Activated CD4-positive, alpha-beta T cell treated with anti-CD3 and anti-CD28 coated beads, Interleukin-2, amount 10 ng/mL, durations not matched to agents 7 days and 5 days (primary cell): ENCODE measurements around the gene CFHR4. TPM values are rescaled to one million over a fixed set of nuclear protein-coding genes. Genes with fewer than 3 reads are reported as not detected.
"Not testable (repeated sequence)": the region's sequence is repeated elsewhere in the genome, so short reads cannot be mapped to it uniquely, and the experiment has no call there.

ENCODE experiments used
- CTCF ChIA-PET: fragments of 350-600 bp; sonication (Branson Sonifier 250); formaldehyde crosslinking; loops from one replicate; lab custom pipeline; 2021; ENCODE audit warnings: antibody characterized with exemption; lab: Charles Lee
- POLR2A ChIA-PET: fragments of 350-600 bp; sonication (Branson Sonifier 250); formaldehyde crosslinking; loops from one replicate; lab custom pipeline; 2021; ENCODE audit warnings: antibody characterized with exemption; lab: Charles Lee
- DNase-seq: peaks from one replicate; pipeline ENCODE4 v3.0.0-alpha.2; 2020
- H3K27ac Mint-ChIP-seq: one replicate; pipeline ENCODE4 v1.8.0; 2021; ENCODE audit warnings: mild to moderate bottlenecking, moderate library complexity, mixed read lengths
- H3K27me3 Mint-ChIP-seq: one replicate; pipeline ENCODE4 v1.8.0; 2021; ENCODE audit warnings: mixed read lengths
- H3K36me3 Mint-ChIP-seq: one replicate; pipeline ENCODE4 v1.8.0; 2021; ENCODE audit warnings: low read depth, mixed read lengths
- H3K4me1 Mint-ChIP-seq: one replicate; pipeline ENCODE4 v1.8.0; 2021; ENCODE audit warnings: mixed read lengths
- H3K4me3 Mint-ChIP-seq: one replicate; pipeline ENCODE4 v1.8.0; 2021; ENCODE audit warnings: mild to moderate bottlenecking, moderate library complexity, mixed read lengths
- H3K9me3 Mint-ChIP-seq: one replicate; pipeline ENCODE4 v1.8.0; 2021; ENCODE audit warnings: mixed read lengths
- total RNA-seq, 2 experiments: library from RNA; stranded (reverse); gene quantifications; one replicate each; pipeline ENCODE4 v1.2.3, GENCODE V29; 2021

CFHR4 gene
- not detected for total RNA-seq

GRCh38 chr1:196887515-196888239 is at the start of gene CFHR4:
TSS of gene CFHR4 (plus strand) at chr1:196888052. CDS start at chr1:196888151, 99 bp downstream.
- no peaks in the 10 kb centered on the region for H3K27me3 Mint-ChIP-seq
- CTCF ChIA-PET, result interaction anchor here (0.6 kb wide), 1 partner anchor 8 kb away, joined by 3 read pairs; no protein-coding TSS in a partner anchor

GRCh38 chr1:196849613-196850492 is 38.0 kb upstream of the CFHR4 start:
- H3K4me3 Mint-ChIP-seq, POLR2A ChIA-PET, H3K27ac Mint-ChIP-seq, H3K4me1 Mint-ChIP-seq, H3K36me3 Mint-ChIP-seq, CTCF ChIA-PET, DNase-seq, H3K27me3 Mint-ChIP-seq, H3K9me3 Mint-ChIP-seq: not testable (repeated sequence)

More at GRCh38 chr1:196887515-196888239, at the start of gene CFHR4:
- Mint-ChIP-seq H3K27ac (no peak within 1 kb of the TSS), H3K4me1 (no peaks in the 10 kb centered on the region), H3K36me3 (no peaks in the 10 kb centered on the region), H3K9me3 (no peaks in the 10 kb centered on the region), H3K4me3 (no peak within 1 kb of the TSS)
- DNase-seq, result no peak
- POLR2A ChIA-PET, result no interaction called here

- no peaks in the 10 kb centered on the region for H3K4me1 Mint-ChIP-seq
- H3K27me3 Mint-ChIP-seq, result no peaks in the 10 kb centered on the region
- H3K27ac Mint-ChIP-seq, result no peak overlapping the region
- H3K9me3 Mint-ChIP-seq, result no peaks in the 10 kb centered on the region
- no peak for DNase-seq
- CTCF ChIA-PET, result no interaction called here
- H3K4me3 Mint-ChIP-seq, result no peak overlapping the region
- no peaks in the 10 kb centered on the region for H3K36me3 Mint-ChIP-seq
- POLR2A ChIA-PET, result no interaction called here
These were observed 31.8 kb upstream of the CFHR4 start for GRCh38 chr1:196856053-196856452.

- ChIA-PET CTCF (no interaction called here), POLR2A (no interaction called here)
- no peak overlapping the region for H3K4me3 Mint-ChIP-seq
- no peak overlapping the region for H3K27ac Mint-ChIP-seq
- H3K9me3 Mint-ChIP-seq, result no peaks in the 10 kb centered on the region
- H3K4me1 Mint-ChIP-seq, result no peaks in the 10 kb centered on the region
- H3K36me3 Mint-ChIP-seq, result no peaks in the 10 kb centered on the region
- DNase-seq, result no peak
- H3K27me3 Mint-ChIP-seq, result no peaks in the 10 kb centered on the region
These were observed 30.7 kb upstream of the CFHR4 start for GRCh38 chr1:196857188-196857587.

GRCh38 chr1:196858811-196859210 is 29.0 kb upstream of the CFHR4 start:
- Mint-ChIP-seq H3K4me3 (no peak overlapping the region), H3K4me1 (no peaks in the 10 kb centered on the region), H3K9me3 (no peaks in the 10 kb centered on the region), H3K36me3 (no peaks in the 10 kb centered on the region), H3K27ac (no peak overlapping the region), H3K27me3 (no peaks in the 10 kb centered on the region)
- ChIA-PET POLR2A (no interaction called here), CTCF (no interaction called here)
- no peak for DNase-seq

- no peak for DNase-seq
- CTCF ChIA-PET, result no interaction called here
- no peak overlapping the region for H3K4me3 Mint-ChIP-seq
- no peaks in the 10 kb centered on the region for H3K9me3 Mint-ChIP-seq
- POLR2A ChIA-PET, result no interaction called here
- H3K4me1 Mint-ChIP-seq, result no peaks in the 10 kb centered on the region
- no peaks in the 10 kb centered on the region for H3K36me3 Mint-ChIP-seq
- no peak overlapping the region for H3K27ac Mint-ChIP-seq
- no peaks in the 10 kb centered on the region for H3K27me3 Mint-ChIP-seq
These were observed 27.4 kb upstream of the CFHR4 start for GRCh38 chr1:196860323-196860884.

- DNase-seq, result no peak
- CTCF ChIA-PET, result no interaction called here
- Mint-ChIP-seq H3K27ac (no peak overlapping the region), H3K9me3 (no peaks in the 10 kb centered on the region), H3K4me1 (no peaks in the 10 kb centered on the region), H3K4me3 (no peak overlapping the region), H3K36me3 (no peaks in the 10 kb centered on the region), H3K27me3 (no peaks in the 10 kb centered on the region)
- POLR2A ChIA-PET, result no interaction called here
These were observed 26.4 kb upstream of the CFHR4 start for GRCh38 chr1:196861429-196861828.

GRCh38 chr1:196866974-196867373 is 20.9 kb upstream of the CFHR4 start:
- no peak for DNase-seq
- ChIA-PET CTCF (no interaction called here), POLR2A (no interaction called here)
- Mint-ChIP-seq H3K27ac (no peak overlapping the region), H3K27me3 (no peaks in the 10 kb centered on the region), H3K9me3 (no peaks in the 10 kb centered on the region), H3K4me3 (no peak overlapping the region), H3K4me1 (no peaks in the 10 kb centered on the region), H3K36me3 (no peaks in the 10 kb centered on the region)

- no peaks in the 10 kb centered on the region for H3K9me3 Mint-ChIP-seq
- peaks cover 4% of the 10 kb centered on the region for H3K27me3 Mint-ChIP-seq
- H3K27ac Mint-ChIP-seq, result no peak overlapping the region
- DNase-seq, result no peak
- CTCF ChIA-PET, result no interaction called here
- no peaks in the 10 kb centered on the region for H3K4me1 Mint-ChIP-seq
- no peaks in the 10 kb centered on the region for H3K36me3 Mint-ChIP-seq
- no peak overlapping the region for H3K4me3 Mint-ChIP-seq
- POLR2A ChIA-PET, result no interaction called here
These were observed 14.5 kb upstream of the CFHR4 start for GRCh38 chr1:196873385-196873784.

GRCh38 chr1:196875935-196876334 is 11.9 kb upstream of the CFHR4 start:
- Mint-ChIP-seq H3K27ac (no peak overlapping the region), H3K4me1 (no peaks in the 10 kb centered on the region)
- CTCF ChIA-PET, result no interaction called here

GRCh38 chr1:196877964-196878363 is 9.9 kb upstream of the CFHR4 start:
- ChIA-PET POLR2A (no interaction called here), CTCF (no interaction called here)
- Mint-ChIP-seq H3K4me3 (no peak overlapping the region), H3K9me3 (no peaks in the 10 kb centered on the region), H3K36me3 (no peaks in the 10 kb centered on the region), H3K4me1 (no peaks in the 10 kb centered on the region), H3K27ac (no peak overlapping the region), H3K27me3 (peaks cover 4% of the 10 kb centered on the region)
- DNase-seq, result no peak

More at GRCh38 chr1:196875935-196876334, 11.9 kb upstream of the CFHR4 start:
- H3K4me3 Mint-ChIP-seq, result no peak overlapping the region
- POLR2A ChIA-PET, result no interaction called here
- H3K9me3 Mint-ChIP-seq, result no peaks in the 10 kb centered on the region
- no peak for DNase-seq
- peaks cover 4% of the 10 kb centered on the region for H3K27me3 Mint-ChIP-seq
- H3K36me3 Mint-ChIP-seq, result no peaks in the 10 kb centered on the region

GRCh38 chr1:196886560-196886959 is 1.3 kb upstream of the CFHR4 start:
- H3K27ac Mint-ChIP-seq, POLR2A ChIA-PET, H3K27me3 Mint-ChIP-seq, CTCF ChIA-PET, H3K36me3 Mint-ChIP-seq, H3K4me1 Mint-ChIP-seq, DNase-seq, H3K4me3 Mint-ChIP-seq, H3K9me3 Mint-ChIP-seq: not testable (repeated sequence)

- CTCF ChIA-PET, result no interaction called here
- no peaks in the 10 kb centered on the region for H3K9me3 Mint-ChIP-seq
- H3K27ac Mint-ChIP-seq, result no peak overlapping the region
These were observed 2.8 kb downstream of the CFHR4 start for GRCh38 chr1:196890668-196891067.

More at GRCh38 chr1:196890668-196891067, 2.8 kb downstream of the CFHR4 start:
- Mint-ChIP-seq H3K27me3 (no peaks in the 10 kb centered on the region), H3K4me3 (no peak overlapping the region), H3K4me1 (no peaks in the 10 kb centered on the region), H3K36me3 (no peaks in the 10 kb centered on the region)
- no peak for DNase-seq
- POLR2A ChIA-PET, result no interaction called here
